Keratinocyte (primary cell): ENCODE data around the gene SLC28A3.

Source experiments
- CTCF ChIP-seq, 3 experiments: IDR thresholded peaks in 1 of 3; conservative IDR thresholded peaks in 1 of 3; optimal IDR thresholded peaks in 1 of 3; 2 replicates in 2 of 3; 3 replicates in 1 of 3; pipeline versions ENCODE3 to v1.5.1; 2011; ENCODE audit warnings: low read length in 3 of 3, mild to moderate bottlenecking in 3 of 3, moderate library complexity in 2 of 3, control low read depth in 1 of 3, inconsistent platforms in 1 of 3; ENCODE audit not compliant: insufficient read depth in 2 of 3; ENCODE audit errors: extremely low read depth in 1 of 3
- EZH2 ChIP-seq: IDR thresholded peaks from one replicate; pipeline ENCODE4 v1.6.1; 2012; ENCODE audit warnings: inconsistent platforms, mild to moderate bottlenecking, low read length, moderate library complexity

GRCh38 chr9:84323858-84324257 is 16.7 kb downstream of the SLC28A3 start:
- TF ChIP-seq CTCF (optimal IDR thresholded peaks at IDR 0.05 in 1 of 3, IDR thresholded peaks at IDR 0.05 in 1 of 3, conservative IDR thresholded peaks at IDR 0.05 in 1 of 3; ENCODE audit: extremely low read depth in 1 of 3, insufficient read depth in 2 of 3, low read length in 3 of 3) (no peak), EZH2 (no peak)
